Measurements from ENCODE around the gene SMAD3. TPM values are rescaled to one million over a fixed set of nuclear protein-coding genes. Genes with fewer than 3 reads are reported as not detected.

The SMAD3 gene
- polyA plus RNA-seq, 1 donor from 2014 or later, result 1.0 TPM

DNA sequence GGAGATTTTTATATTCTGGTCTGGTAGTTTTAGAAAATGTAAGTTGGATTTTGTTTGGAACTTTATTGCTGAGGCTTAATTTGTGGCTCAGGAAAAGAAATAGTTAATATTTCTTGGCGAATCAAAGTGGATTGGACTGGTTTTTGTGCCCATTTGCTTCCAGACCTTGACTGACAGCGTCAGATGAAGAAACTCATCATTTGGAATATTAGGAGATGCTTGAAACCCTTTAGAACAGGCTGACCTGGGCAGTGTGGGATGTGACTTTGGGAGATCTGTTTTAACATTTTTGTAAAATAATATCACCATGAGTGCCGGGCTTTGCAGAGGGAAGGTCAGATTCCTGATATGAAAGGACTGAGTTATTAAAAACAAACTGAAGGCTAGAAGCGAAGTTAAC lies 106.1 kb downstream of the SMAD3 start:
- TF ChIP-seq CTCF (IDR thresholded peaks at IDR 0.05; ENCODE audit: poor library complexity, severe bottlenecking) (no peak), RAD21 (conservative IDR thresholded peaks at IDR 0.05) (no peak), EZH2 (IDR thresholded peaks at IDR 0.05; ENCODE audit: borderline replicate concordance, insufficient read depth, low read length, poor library complexity, severe bottlenecking) (no peak), REST (IDR thresholded peaks at IDR 0.05; ENCODE audit: borderline replicate concordance) (no peak), POLR2AphosphoS5 (IDR thresholded peaks at IDR 0.05) (no peak), TAF1 (IDR thresholded peaks at IDR 0.05; ENCODE audit: low read depth) (no peak), SMC3 (conservative IDR thresholded peaks at IDR 0.05; ENCODE audit: poor library complexity) (no peak), EP300 (conservative IDR thresholded peaks at IDR 0.05; ENCODE audit: poor library complexity, severe bottlenecking) (no peak), MXI1 (conservative IDR thresholded peaks at IDR 0.05; ENCODE audit: poor library complexity, severe bottlenecking) (no peak)
- H3K9ac ChIP-seq (ENCODE audit: low read length), result no peak overlapping the region
- H4K20me1 ChIP-seq (ENCODE audit: insufficient read depth), result no peaks in the 10 kb centered on the region
- no peak overlapping the region for H3K27ac ChIP-seq (ENCODE audit: low read length)
- no peaks in the 10 kb centered on the region for H3K79me2 ChIP-seq (replicated peaks; ENCODE audit: insufficient read depth, low read length)
- no peaks in the 10 kb centered on the region for H3K9me2 ChIP-seq (ENCODE audit: insufficient read depth, low read length)
- no peaks in the 10 kb centered on the region for H3K36me3 ChIP-seq (ENCODE audit: insufficient read depth, low read length)
- H3K27me3 ChIP-seq (ENCODE audit: insufficient read depth, low read depth, low read length), result no peaks in the 10 kb centered on the region
- H3K4me2 ChIP-seq (ENCODE audit: low read length), result no peak overlapping the region
- H3K4me3 ChIP-seq (ENCODE audit: low read length), result no peak overlapping the region
- H2AFZ ChIP-seq (ENCODE audit: low read depth, low read length), result no peak overlapping the region
- H3F3A ChIP-seq (ENCODE audit: insufficient read depth, low read length, poor library complexity, severe bottlenecking), result no peaks in the 10 kb centered on the region
- H3K9me3 ChIP-seq (ENCODE audit: low read length), result no peaks in the 10 kb centered on the region

GRCh38 chr15:67172172-67172571 lies 106.8 kb downstream of the SMAD3 start:
- no peaks in the 10 kb centered on the region for H3K9me3 ChIP-seq (ENCODE audit: low read length)
- H3K4me3 ChIP-seq (ENCODE audit: low read length), result no peak overlapping the region
- H3K36me3 ChIP-seq (ENCODE audit: insufficient read depth, low read length), result no peaks in the 10 kb centered on the region
- no peak overlapping the region for H2AFZ ChIP-seq (ENCODE audit: low read depth, low read length)
- no peak overlapping the region for H3K27ac ChIP-seq (ENCODE audit: low read length)
- H4K20me1 ChIP-seq (ENCODE audit: insufficient read depth), result no peaks in the 10 kb centered on the region
- H3F3A ChIP-seq (ENCODE audit: insufficient read depth, low read length, poor library complexity, severe bottlenecking), result no peaks in the 10 kb centered on the region
- no peak for TF ChIP-seq EZH2 (IDR thresholded peaks at IDR 0.05; ENCODE audit: borderline replicate concordance, insufficient read depth, low read length, poor library complexity, severe bottlenecking)
- no peak for TF ChIP-seq SMC3 (conservative IDR thresholded peaks at IDR 0.05; ENCODE audit: poor library complexity)
- TF ChIP-seq CTCF (IDR thresholded peaks at IDR 0.05; ENCODE audit: poor library complexity, severe bottlenecking), result no peak
- TF ChIP-seq REST (IDR thresholded peaks at IDR 0.05; ENCODE audit: borderline replicate concordance), result no peak
- TF ChIP-seq MXI1 (conservative IDR thresholded peaks at IDR 0.05; ENCODE audit: poor library complexity, severe bottlenecking), result no peak
- no peak for TF ChIP-seq POLR2AphosphoS5 (IDR thresholded peaks at IDR 0.05)
- TF ChIP-seq EP300 (conservative IDR thresholded peaks at IDR 0.05; ENCODE audit: poor library complexity, severe bottlenecking), result no peak
- no peak for TF ChIP-seq RAD21 (conservative IDR thresholded peaks at IDR 0.05)
- TF ChIP-seq TAF1 (IDR thresholded peaks at IDR 0.05; ENCODE audit: low read depth), result no peak
- no peaks in the 10 kb centered on the region for H3K27me3 ChIP-seq (ENCODE audit: insufficient read depth, low read depth, low read length)
- H3K79me2 ChIP-seq (replicated peaks; ENCODE audit: insufficient read depth, low read length), result no peaks in the 10 kb centered on the region
- H3K4me2 ChIP-seq (ENCODE audit: low read length), result no peak overlapping the region
- H3K9ac ChIP-seq (ENCODE audit: low read length), result no peak overlapping the region
- H3K9me2 ChIP-seq (ENCODE audit: insufficient read depth, low read length), result no peaks in the 10 kb centered on the region

Measured in neural cell (in vitro differentiated cells).